Osteoblast (primary cell): Measurements from ENCODE around the gene TMEM61. TPM values are rescaled to one million over a fixed set of nuclear protein-coding genes. Genes with fewer than 3 reads are reported as not detected.

Source experiments
- DNase-seq: peaks from one replicate; pipeline ENCODE4 v3.0.0; 2011; ENCODE audit warnings: low spot score, mixed read lengths; ENCODE audit not compliant: insufficient read length; ENCODE audit errors: missing footprints
- H2AFZ ChIP-seq: 2 replicates; pipeline ENCODE4 v1.6.0; 2011; ENCODE audit warnings: mild to moderate bottlenecking, low read length
- H3K27ac ChIP-seq: 2 replicates; pipeline ENCODE4 v1.5.1; 2011; ENCODE audit warnings: mild to moderate bottlenecking, low read depth, low read length, moderate library complexity
- H3K27me3 ChIP-seq: 2 replicates; pipeline ENCODE4 v1.6.0; 2012; ENCODE audit warnings: mild to moderate bottlenecking, control low read depth, inconsistent platforms, low read length, moderate library complexity; ENCODE audit not compliant: insufficient read depth
- H3K36me3 ChIP-seq: 2 replicates; pipeline ENCODE4 v1.5.1; 2011; ENCODE audit warnings: mild to moderate bottlenecking, low read length, control low read depth, moderate library complexity; ENCODE audit not compliant: insufficient read depth
- H3K4me1 ChIP-seq: 2 replicates; pipeline ENCODE4 v1.5.1; 2011; ENCODE audit warnings: mild to moderate bottlenecking, low read length, control low read depth, moderate library complexity; ENCODE audit not compliant: insufficient read depth
- H3K4me2 ChIP-seq: 2 replicates; pipeline ENCODE4 v1.6.0; 2011; ENCODE audit warnings: mild to moderate bottlenecking, low read length; ENCODE audit not compliant: insufficient read depth
- H3K4me3 ChIP-seq: fragments of 200-600 bp; sonication (generic); 3 replicates; pipeline ENCODE4 v1.5.1; 2012; ENCODE audit warnings: mild to moderate bottlenecking, low read length, inconsistent platforms; ENCODE audit not compliant: insufficient read depth
- H3K79me2 ChIP-seq: 2 replicates; pipeline ENCODE4 v1.6.0; 2012; ENCODE audit warnings: mild to moderate bottlenecking, low read length, control low read depth, inconsistent platforms; ENCODE audit not compliant: insufficient read depth
- H3K9me3 ChIP-seq: 2 replicates; pipeline ENCODE4 v1.5.1; 2011; ENCODE audit warnings: low read depth, low read length, control low read depth
- H4K20me1 ChIP-seq: 2 replicates; pipeline ENCODE4 v1.6.0; 2012; ENCODE audit warnings: mild to moderate bottlenecking, low read length, control low read depth; ENCODE audit not compliant: insufficient read depth
- CTCF ChIP-seq: IDR thresholded peaks from 2 replicates; pipeline ENCODE4 v1.5.1; 2011; ENCODE audit warnings: mild to moderate bottlenecking, low read depth, low read length, moderate library complexity; ENCODE audit errors: extremely low read depth
- total RNA-seq: library from RNA; depleted of rRNA; stranded (reverse); fragments of >200 nt; gene quantifications from 2 replicates; pipeline ENCODE4 v1.2.3, GENCODE V29; 2012

The TMEM61 gene
- total RNA-seq, 1 donor: not detected

- no peaks in the 10 kb centered on the region for H3K9me3 ChIP-seq
- peaks cover 74% of the 10 kb centered on the region for H3K27me3 ChIP-seq
- DNase-seq: peak; percentile 68
- TF ChIP-seq CTCF: no peak
- H3K79me2 ChIP-seq: no peaks in the 10 kb centered on the region
- H3K4me2 ChIP-seq: no peak overlapping the region
- H3K27ac ChIP-seq: no peak overlapping the region
- no peak overlapping the region for H2AFZ ChIP-seq
- H3K36me3 ChIP-seq: no peaks in the 10 kb centered on the region
- H3K4me3 ChIP-seq: no peak overlapping the region
- no peaks in the 10 kb centered on the region for H3K4me1 ChIP-seq
- H4K20me1 ChIP-seq: no peaks in the 10 kb centered on the region
These were observed 59.9 kb downstream of the TMEM61 start for GRCh38 chr1:55040083-55040932.

GRCh38 chr1:55040933-55041494 is 60.6 kb downstream of the TMEM61 start:
- no peak overlapping the region for H2AFZ ChIP-seq
- H3K4me2 ChIP-seq: no peak overlapping the region
- H3K4me3 ChIP-seq: no peak overlapping the region
- no peaks in the 10 kb centered on the region for H3K4me1 ChIP-seq
- no peak for TF ChIP-seq CTCF
- no peaks in the 10 kb centered on the region for H4K20me1 ChIP-seq
- H3K9me3 ChIP-seq: no peaks in the 10 kb centered on the region
- H3K27me3 ChIP-seq: peaks cover 70% of the 10 kb centered on the region
- no peaks in the 10 kb centered on the region for H3K36me3 ChIP-seq
- H3K79me2 ChIP-seq: no peaks in the 10 kb centered on the region
- peak; percentile 50 for DNase-seq
- no peak overlapping the region for H3K27ac ChIP-seq

- no peaks in the 10 kb centered on the region for H3K36me3 ChIP-seq
- peak; percentile 29 for DNase-seq
- no peak for TF ChIP-seq CTCF
- no peak overlapping the region for H3K4me2 ChIP-seq
- no peak overlapping the region for H2AFZ ChIP-seq
- no peaks in the 10 kb centered on the region for H3K4me1 ChIP-seq
- no peak overlapping the region for H3K27ac ChIP-seq
- H3K27me3 ChIP-seq: peaks cover 65% of the 10 kb centered on the region
- no peaks in the 10 kb centered on the region for H3K9me3 ChIP-seq
- H3K4me3 ChIP-seq: no peak overlapping the region
- H4K20me1 ChIP-seq: no peaks in the 10 kb centered on the region
- H3K79me2 ChIP-seq: no peaks in the 10 kb centered on the region
These were observed 61.2 kb downstream of the TMEM61 start for GRCh38 chr1:55041613-55042012.

Other genes starting within 250 kb of the TMEM61 start
- gene PARS2, start 216.1 kb upstream of the TMEM61 start, total RNA-seq: 6.2 and 7.4 TPM in 2 replicates
- gene TTC22, start 179.3 kb upstream of the TMEM61 start, total RNA-seq: not detected in 2 replicates
- 151 and 168 TPM in 2 replicates for gene DHCR24, start 93.4 kb upstream of the TMEM61 start, total RNA-seq
- gene BSND, start 18.3 kb downstream of the TMEM61 start, total RNA-seq: not detected in 2 replicates
- gene PCSK9, start 58.9 kb downstream of the TMEM61 start, total RNA-seq: 3.5 and 6.5 TPM in 2 replicates
- gene USP24, start 234.7 kb downstream of the TMEM61 start, total RNA-seq: 40.7 and 43.1 TPM in 2 replicates